H9 (cell line): Measurements from ENCODE around the gene TMEM59L. TPM values are rescaled to one million over a fixed set of nuclear protein-coding genes. Genes with fewer than 3 reads are reported as not detected.

Experiments used
- DNase-seq: peaks from one replicate; pipeline ENCODE4 v3.0.0-alpha.2; 2017
- H2AFZ ChIP-seq: one replicate; pipeline ENCODE4 v1.6.1; 2013; ENCODE audit warnings: mild to moderate bottlenecking, low read length, control low read depth, moderate library complexity
- H2AK5ac ChIP-seq: 2 replicates; pipeline ENCODE4 v1.6.1; 2013; ENCODE audit warnings: low read length, control low read depth, mixed read lengths; ENCODE audit not compliant: insufficient read length
- H2BK120ac ChIP-seq: one replicate; pipeline ENCODE4 v1.6.1; 2013; ENCODE audit warnings: low read depth, mild to moderate bottlenecking, low read length, control low read depth, inconsistent platforms; ENCODE audit not compliant: poor library complexity, severe bottlenecking
- H2BK12ac ChIP-seq: 2 replicates; pipeline ENCODE4 v1.6.1; 2013; ENCODE audit warnings: low read length, control low read depth, mixed read lengths, low read depth; ENCODE audit not compliant: insufficient read length
- H2BK15ac ChIP-seq: 2 replicates; pipeline ENCODE4 v1.6.1; 2013; ENCODE audit warnings: low read depth, low read length, control low read depth
- H2BK20ac ChIP-seq: one replicate; pipeline ENCODE4 v1.6.1; 2013; ENCODE audit warnings: low read depth, mild to moderate bottlenecking, low read length, control low read depth, inconsistent platforms; ENCODE audit not compliant: poor library complexity, severe bottlenecking
- H2BK5ac ChIP-seq: 2 replicates; pipeline ENCODE4 v1.6.1; 2013; ENCODE audit warnings: low read length, control low read depth, mixed read lengths; ENCODE audit not compliant: insufficient read length
- H3K14ac ChIP-seq: 2 replicates; pipeline ENCODE4 v1.6.1; 2013; ENCODE audit warnings: low read length, control low read depth; ENCODE audit not compliant: insufficient read depth
- H3K18ac ChIP-seq: 2 replicates; pipeline ENCODE4 v1.6.1; 2013; ENCODE audit warnings: low read depth, mild to moderate bottlenecking, mixed read lengths, low read length, control low read depth; ENCODE audit not compliant: insufficient read length
- H3K23ac ChIP-seq: 2 replicates; pipeline ENCODE4 v1.6.1; 2013; ENCODE audit warnings: low read length, control low read depth, mixed read lengths, low read depth; ENCODE audit not compliant: insufficient read length
- H3K23me2 ChIP-seq: 2 replicates; pipeline ENCODE4 v1.6.1; 2013; ENCODE audit warnings: low read depth, mild to moderate bottlenecking, mixed read lengths, low read length, control low read depth; ENCODE audit not compliant: insufficient read length, poor library complexity, severe bottlenecking
- H3K27ac ChIP-seq: 2 replicates; pipeline ENCODE4 v1.5.1; 2013; ENCODE audit warnings: low read length, control low read depth, mixed read lengths, low read depth; ENCODE audit not compliant: insufficient read length
- H3K27me3 ChIP-seq: 2 replicates; pipeline ENCODE4 v1.6.1; 2013; ENCODE audit warnings: low read length, control low read depth, inconsistent platforms; ENCODE audit not compliant: insufficient read depth
- H3K4ac ChIP-seq: 2 replicates; pipeline ENCODE4 v1.6.1; 2013; ENCODE audit warnings: low read depth, mild to moderate bottlenecking, control low read depth, inconsistent platforms, low read length, moderate library complexity
- H3K4me1 ChIP-seq: 2 replicates; pipeline ENCODE4 v1.6.1; 2013; ENCODE audit warnings: low read length, control low read depth, inconsistent platforms; ENCODE audit not compliant: insufficient read depth
- H3K4me2 ChIP-seq: 2 replicates; pipeline ENCODE4 v1.6.1; 2013; ENCODE audit warnings: low read length, control low read depth, mixed read lengths; ENCODE audit not compliant: insufficient read length, insufficient read depth
- H3K56ac ChIP-seq: 2 replicates; pipeline ENCODE4 v1.6.1; 2013; ENCODE audit warnings: low read depth, mild to moderate bottlenecking, mixed read lengths, low read length, control low read depth; ENCODE audit not compliant: insufficient read length
- H3K79me1 ChIP-seq: 2 replicates; pipeline ENCODE4 v1.6.1; 2013; ENCODE audit warnings: low read depth, mild to moderate bottlenecking, moderate library complexity, low read length, control low read depth, inconsistent platforms; ENCODE audit not compliant: insufficient read depth, poor library complexity, severe bottlenecking
- H3K79me2 ChIP-seq: 2 replicates; pipeline ENCODE4 v1.6.1; 2013; ENCODE audit warnings: low read length, control low read depth, inconsistent platforms; ENCODE audit not compliant: insufficient read depth
- H3K9ac ChIP-seq: 2 replicates; pipeline ENCODE4 v1.6.1; 2013; ENCODE audit warnings: low read length, control low read depth, mixed read lengths; ENCODE audit not compliant: insufficient read length; ENCODE audit errors: extremely low read depth
- H3K9me3 ChIP-seq: one replicate; pipeline ENCODE4 v1.6.1; 2013; ENCODE audit warnings: low read depth, low read length, inconsistent platforms; ENCODE audit not compliant: control insufficient read depth
- H3T11ph ChIP-seq: one replicate; pipeline ENCODE4 v1.6.1; 2013; ENCODE audit warnings: mild to moderate bottlenecking, low read length, control low read depth, inconsistent platforms
- H4K20me1 ChIP-seq: one replicate; pipeline ENCODE4 v1.6.1; 2013; ENCODE audit not compliant: control insufficient read depth, insufficient read length, insufficient read depth
- H4K5ac ChIP-seq: 2 replicates; pipeline ENCODE4 v1.6.1; 2013; ENCODE audit warnings: low read depth, mild to moderate bottlenecking, mixed read lengths, low read length, control low read depth; ENCODE audit not compliant: insufficient read length
- H4K8ac ChIP-seq: replicated peaks from 2 replicates; pipeline ENCODE4 v1.6.1; 2013; ENCODE audit warnings: low read length, control low read depth, mixed read lengths, low read depth; ENCODE audit not compliant: insufficient read length
- H4K91ac ChIP-seq: 2 replicates; pipeline ENCODE4 v1.6.1; 2013; ENCODE audit warnings: low read depth, mild to moderate bottlenecking, moderate library complexity, mixed read lengths, low read length, control low read depth; ENCODE audit not compliant: insufficient read length
- H3K27ac Mint-ChIP-seq, 3 experiments: 2 replicates in 2 of 3; 3 replicates in 1 of 3; pipeline ENCODE4 v1.8.0; 2020 to 2021; ENCODE audit warnings: mixed read lengths in 3 of 3, mild to moderate bottlenecking in 1 of 3, moderate library complexity in 1 of 3
- H3K27me3 Mint-ChIP-seq: 2 replicates; pipeline ENCODE4 v1.8.0; 2021; ENCODE audit warnings: low read depth, mild to moderate bottlenecking, moderate library complexity, mixed read lengths
- H3K36me3 Mint-ChIP-seq, 3 experiments: 2 replicates in 2 of 3; 3 replicates in 1 of 3; pipeline ENCODE4 v1.8.0; 2020 to 2021; ENCODE audit warnings: low read depth in 3 of 3, mixed read lengths in 3 of 3; ENCODE audit not compliant: insufficient read depth in 1 of 3
- H3K4me1 Mint-ChIP-seq, 2 experiments: 2 replicates each; pipeline ENCODE4 v1.8.0; 2020; ENCODE audit warnings: mixed read lengths in 2 of 2
- H3K4me3 Mint-ChIP-seq, 2 experiments: 2 replicates in 1 of 2; 3 replicates in 1 of 2; pipeline ENCODE4 v1.8.0; 2020 to 2021; ENCODE audit warnings: mild to moderate bottlenecking in 2 of 2, mixed read lengths in 2 of 2, moderate library complexity in 1 of 2
- H3K9me3 Mint-ChIP-seq, 2 experiments: 2 replicates in 1 of 2; 3 replicates in 1 of 2; pipeline ENCODE4 v1.8.0; 2020; ENCODE audit warnings: mild to moderate bottlenecking in 2 of 2, mixed read lengths in 2 of 2, moderate library complexity in 1 of 2
- WGBS: extraction: QIAGEN DNeasy Blood & Tissue Kit; methylation state at CpG from one replicate; pipeline ENCODE4 v1.1.7; 2013; ENCODE audit warnings: missing lambda C conversion rate, low lambda C conversion rate, mixed read lengths; ENCODE audit not compliant: insufficient read length; ENCODE audit errors: extremely low coverage; 5-methylcytosine and 5-hydroxymethylcytosine counted together
- total RNA-seq: library from RNA; stranded (reverse); gene quantifications from 2 replicates; pipeline ENCODE4 v1.2.1, GENCODE V29; 2021
- TF ChIP-seq, protein P1 (sequence below): fragments of 200-600 bp; sonication (generic); conservative IDR thresholded peaks from 3 replicates; pipeline ENCODE4 v1.8.0; 2021; ENCODE audit warnings: antibody characterized with exemption, mild to moderate bottlenecking

TMEM59L gene
- total RNA-seq, 1 experiment from 2014 or later: 12.0 TPM

DNA sequence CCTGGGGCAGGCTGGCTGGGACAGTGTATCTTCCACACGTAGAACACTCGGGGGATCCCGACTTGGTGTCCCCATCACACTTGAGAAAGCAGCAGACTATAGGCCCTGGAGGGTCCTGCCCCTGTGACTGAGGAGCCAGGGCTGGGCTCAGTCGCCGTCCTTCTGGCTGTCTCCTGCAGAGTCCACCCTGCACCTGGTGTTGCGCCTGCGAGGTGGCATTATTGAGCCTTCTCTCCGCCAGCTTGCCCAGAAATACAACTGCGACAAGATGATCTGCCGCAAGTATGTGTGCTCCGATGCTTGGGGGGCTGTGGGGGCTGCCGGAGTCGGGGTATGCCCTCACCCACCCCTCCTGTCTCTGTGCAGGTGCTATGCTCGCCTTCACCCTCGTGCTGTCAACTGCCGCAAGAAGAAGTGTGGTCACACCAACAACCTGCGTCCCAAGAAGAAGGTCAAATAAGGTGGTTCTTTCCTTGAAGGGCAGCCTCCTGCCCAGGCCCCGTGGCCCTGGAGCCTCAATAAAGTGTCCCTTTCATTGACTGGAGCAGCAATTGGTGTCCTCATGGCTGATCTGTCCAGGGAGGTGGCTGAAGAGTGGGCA is 37.9 kb upstream of the TMEM59L start:
- peaks cover 8% of the 10 kb centered on the region; the same call in 1 of the 2 replicates for H3K4me1 ChIP-seq
- WGBS: no CpG with 5 or more reads among the region's 18 CpGs
- H4K5ac ChIP-seq: no peak overlapping the region
- no peaks in the 10 kb centered on the region for H3K9me3 ChIP-seq
- peak overlapping the region in 1 of 3 experiments; percentile 56; a peak in 1 of 7 replicates for H3K27ac Mint-ChIP-seq
- H3K4me2 ChIP-seq: no peak overlapping the region
- H4K91ac ChIP-seq: no peak overlapping the region
- H3K36me3 Mint-ChIP-seq: peaks cover 32 to 70% (median 44%) of the 10 kb centered on the region in 3 experiments
- no peak overlapping the region for H2AK5ac ChIP-seq
- peaks cover 2% of the 10 kb centered on the region for H4K20me1 ChIP-seq
- H3K4me1 Mint-ChIP-seq: peaks cover 11 to 15% of the 10 kb centered on the region in 2 experiments
- peaks cover 7% of the 10 kb centered on the region for H3K79me1 ChIP-seq
- no peak overlapping the region for H4K8ac ChIP-seq
- H2BK12ac ChIP-seq: no peak overlapping the region
- peaks cover 12% of the 10 kb centered on the region for H3K23me2 ChIP-seq
- no peak overlapping the region for H3K27ac ChIP-seq
- no peak overlapping the region for H3T11ph ChIP-seq
- H3K9me3 Mint-ChIP-seq: no peaks in the 10 kb centered on the region
- no peak overlapping the region for H3K18ac ChIP-seq
- DNase-seq: no peak
- no peak overlapping the region for H3K23ac ChIP-seq
- no peak overlapping the region for H2BK15ac ChIP-seq
- no peak overlapping the region for H2BK120ac ChIP-seq
- no peak overlapping the region for H2AFZ ChIP-seq
- H2BK20ac ChIP-seq: no peak overlapping the region
- H3K4ac ChIP-seq: no peak overlapping the region
- H3K4me3 Mint-ChIP-seq: peak overlapping the region in 1 of 2 experiments; percentile 32; a peak in 1 of 5 replicates
- no peaks in the 10 kb centered on the region; the same call in 1 of the 2 replicates for H3K27me3 Mint-ChIP-seq
- H3K9ac ChIP-seq: no peak overlapping the region
- H3K79me2 ChIP-seq: peaks cover 14% of the 10 kb centered on the region
- TF ChIP-seq, protein P1, sequence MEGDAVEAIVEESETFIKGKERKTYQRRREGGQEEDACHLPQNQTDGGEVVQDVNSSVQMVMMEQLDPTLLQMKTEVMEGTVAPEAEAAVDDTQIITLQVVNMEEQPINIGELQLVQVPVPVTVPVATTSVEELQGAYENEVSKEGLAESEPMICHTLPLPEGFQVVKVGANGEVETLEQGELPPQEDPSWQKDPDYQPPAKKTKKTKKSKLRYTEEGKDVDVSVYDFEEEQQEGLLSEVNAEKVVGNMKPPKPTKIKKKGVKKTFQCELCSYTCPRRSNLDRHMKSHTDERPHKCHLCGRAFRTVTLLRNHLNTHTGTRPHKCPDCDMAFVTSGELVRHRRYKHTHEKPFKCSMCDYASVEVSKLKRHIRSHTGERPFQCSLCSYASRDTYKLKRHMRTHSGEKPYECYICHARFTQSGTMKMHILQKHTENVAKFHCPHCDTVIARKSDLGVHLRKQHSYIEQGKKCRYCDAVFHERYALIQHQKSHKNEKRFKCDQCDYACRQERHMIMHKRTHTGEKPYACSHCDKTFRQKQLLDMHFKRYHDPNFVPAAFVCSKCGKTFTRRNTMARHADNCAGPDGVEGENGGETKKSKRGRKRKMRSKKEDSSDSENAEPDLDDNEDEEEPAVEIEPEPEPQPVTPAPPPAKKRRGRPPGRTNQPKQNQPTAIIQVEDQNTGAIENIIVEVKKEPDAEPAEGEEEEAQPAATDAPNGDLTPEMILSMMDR: no peak
- H3K27me3 ChIP-seq: no peaks in the 10 kb centered on the region
- no peak overlapping the region for H2BK5ac ChIP-seq
- H3K14ac ChIP-seq: no peak overlapping the region
- no peak overlapping the region for H3K56ac ChIP-seq
